ENCODE results near the gene PHYH. TPM values are rescaled to one million over a fixed set of nuclear protein-coding genes. Genes with fewer than 3 reads are reported as not detected.
A peak's percentile ranks its signal among the peaks of the same experiment; 100 is the strongest.
"Not testable (repeated sequence)": the region's sequence is repeated elsewhere in the genome, so short reads cannot be mapped to it uniquely, and the experiment has no call there.

PHYH gene
- total RNA-seq, 1 experiment from 2014 or later = 6.0 TPM

GRCh38 chr10:13272164-13272571 is 27.7 kb downstream of the PHYH start:
- DNase-seq (ENCODE audit: low spot score) = no peak

GRCh38 chr10:13271552-13272163 is 28.2 kb downstream of the PHYH start:
- peak; percentile 40 for DNase-seq (ENCODE audit: low spot score)

GRCh38 chr10:13270877-13271551 is 28.9 kb downstream of the PHYH start:
- DNase-seq (ENCODE audit: low spot score) = peak; percentile 80

DNA sequence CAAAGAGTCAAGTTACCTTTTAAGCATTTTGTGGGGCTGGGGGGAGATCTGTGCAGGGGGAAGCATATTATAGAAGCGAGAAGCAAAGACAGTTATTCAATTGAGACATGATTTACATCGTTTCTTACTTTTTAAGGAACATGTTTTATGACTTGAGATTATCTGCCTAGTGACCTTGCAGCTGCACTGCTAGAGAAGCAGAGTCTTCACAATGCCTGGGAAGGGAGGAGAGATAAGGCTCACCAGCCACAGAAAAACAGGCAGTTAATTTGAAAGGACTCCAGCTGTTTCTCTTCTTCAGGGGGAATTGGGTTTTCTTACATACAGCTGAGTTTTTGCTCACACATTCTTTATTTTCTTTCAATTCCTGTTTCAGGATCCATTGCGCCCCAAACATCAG is 31.0 kb downstream of the PHYH start:
- DNase-seq (ENCODE audit: low spot score) = no peak

DNA sequence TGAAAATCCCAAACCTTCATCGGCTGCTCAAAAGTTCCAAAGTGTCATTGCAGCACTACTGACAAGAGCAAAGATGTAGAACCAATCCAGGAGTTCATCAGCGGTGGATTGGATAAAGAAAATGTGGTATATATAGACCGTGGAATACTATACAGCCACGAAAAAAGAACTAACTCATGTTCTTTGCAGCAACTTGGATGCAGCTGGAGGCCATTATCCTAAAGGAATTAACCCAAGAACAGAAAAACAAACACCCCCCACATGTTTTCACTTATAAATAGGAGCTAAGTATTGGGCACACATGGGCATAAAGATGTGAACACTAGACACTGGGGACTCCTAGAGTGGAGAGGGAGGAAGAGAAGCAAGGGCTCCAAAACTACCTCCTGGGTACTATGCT is 31.6 kb downstream of the PHYH start:
- DNase-seq (ENCODE audit: low spot score) = no peak

DNA sequence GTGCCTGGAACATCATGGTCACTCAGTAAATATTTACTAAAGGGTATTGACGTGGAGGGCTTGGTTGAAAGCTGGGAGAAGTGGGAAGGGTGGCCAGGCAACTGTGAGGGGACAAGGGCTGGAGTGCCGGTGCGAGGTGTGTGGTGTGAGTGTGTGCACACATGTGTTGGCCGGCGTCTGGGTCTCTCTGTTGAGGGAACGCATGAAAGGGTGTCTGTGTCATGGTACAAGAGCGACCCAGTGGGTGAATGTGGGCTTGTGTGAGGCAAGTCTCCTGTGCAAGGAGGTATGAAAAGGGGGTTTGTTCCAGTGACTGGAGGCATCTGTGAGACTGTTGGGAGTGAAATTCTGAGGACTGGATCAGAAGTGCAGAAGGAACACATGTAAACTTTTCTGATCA is 36.3 kb downstream of the PHYH start:
- no peak for DNase-seq (ENCODE audit: low spot score)

GRCh38 chr10:13262433-13262832 is 37.4 kb downstream of the PHYH start:
- no peak for DNase-seq (ENCODE audit: low spot score)

DNA sequence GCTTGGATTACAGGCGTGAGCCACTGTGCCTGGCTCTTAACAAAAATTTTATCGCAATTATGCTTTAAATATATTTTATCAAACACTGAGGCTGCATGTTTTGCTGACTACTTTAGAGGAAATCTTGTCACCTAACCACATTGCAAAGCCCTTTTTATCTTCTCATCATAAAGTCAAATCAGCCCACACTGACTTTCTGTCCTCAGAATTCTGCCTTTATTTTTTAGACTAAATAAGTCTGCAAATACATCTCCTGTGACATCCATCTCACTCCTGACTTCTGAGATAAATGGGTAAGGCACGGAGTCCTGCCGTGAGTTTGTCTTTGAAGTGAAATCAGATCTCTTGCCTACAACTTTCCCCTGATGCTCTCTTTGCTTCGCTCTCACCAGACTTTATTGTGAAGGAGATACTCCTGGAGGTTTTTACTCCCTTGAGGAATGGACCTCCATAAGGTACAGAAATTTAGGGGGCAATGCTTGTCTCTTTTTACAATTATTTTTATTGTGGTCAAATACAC is 42.2 kb downstream of the PHYH start:
- DNase-seq (ENCODE audit: low spot score) = no peak

DNA sequence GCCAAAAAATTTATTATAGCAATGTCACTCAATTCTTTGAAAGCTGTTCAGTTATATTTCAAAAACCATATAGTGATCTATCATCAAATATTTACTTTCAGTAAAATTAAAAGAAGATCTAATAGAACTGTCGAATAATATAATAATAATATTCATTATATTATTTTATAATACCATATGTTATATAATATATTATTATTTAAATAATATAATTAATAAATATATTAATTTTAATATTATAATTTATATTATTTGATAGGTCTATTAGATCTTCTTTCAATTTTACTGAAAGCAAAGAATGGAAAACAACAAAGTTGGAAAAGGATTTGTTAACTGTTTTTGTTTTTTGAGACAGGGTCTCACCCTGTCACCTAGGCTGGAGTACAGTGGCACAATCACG is 43.2 kb downstream of the PHYH start:
- no peak for DNase-seq (ENCODE audit: low spot score)

GRCh38 chr10:13253726-13254125 is 46.1 kb downstream of the PHYH start:
- DNase-seq (ENCODE audit: low spot score) = no peak

DNA sequence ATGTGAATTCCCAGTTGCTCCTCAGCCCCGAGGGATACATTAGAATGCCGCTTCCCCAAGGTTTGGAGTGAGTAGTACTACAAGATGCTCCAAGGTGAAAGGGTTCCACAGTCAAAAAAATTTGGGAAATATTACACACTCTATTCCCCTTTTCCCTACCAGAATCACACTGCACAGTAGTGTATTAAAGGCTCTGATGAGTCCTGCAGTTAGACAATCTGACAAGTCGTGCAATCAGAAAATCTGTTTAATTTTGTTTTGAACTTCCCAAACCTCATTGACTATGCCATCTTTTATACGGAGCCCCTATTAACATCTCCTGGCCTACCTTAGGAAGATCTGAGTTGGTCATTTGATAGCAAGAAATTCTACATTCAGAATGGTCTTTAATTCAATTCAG is 52.1 kb downstream of the PHYH start:
- no peak for DNase-seq (ENCODE audit: low spot score)

DNA sequence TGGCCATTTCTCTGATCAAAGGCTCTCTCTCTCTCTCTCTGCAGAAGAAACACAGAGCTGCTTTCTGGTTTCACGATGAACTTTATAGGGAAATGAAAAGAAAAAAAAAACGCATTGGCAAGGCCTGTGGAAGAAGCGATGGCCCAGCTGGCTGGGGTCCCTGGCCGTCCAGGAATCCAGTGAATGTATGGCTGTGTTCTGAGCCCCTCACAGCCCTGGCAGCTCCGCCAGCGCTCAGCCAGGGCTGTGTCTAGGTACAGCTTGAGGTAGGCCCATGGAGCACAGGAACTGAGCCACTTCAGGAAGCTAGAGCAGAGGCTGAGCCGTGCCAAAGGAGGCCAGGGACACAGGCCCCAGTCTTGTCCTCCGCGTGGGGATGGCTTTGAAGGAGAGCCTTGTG is 52.6 kb downstream of the PHYH start:
- DNase-seq (ENCODE audit: low spot score) = no peak

DNA sequence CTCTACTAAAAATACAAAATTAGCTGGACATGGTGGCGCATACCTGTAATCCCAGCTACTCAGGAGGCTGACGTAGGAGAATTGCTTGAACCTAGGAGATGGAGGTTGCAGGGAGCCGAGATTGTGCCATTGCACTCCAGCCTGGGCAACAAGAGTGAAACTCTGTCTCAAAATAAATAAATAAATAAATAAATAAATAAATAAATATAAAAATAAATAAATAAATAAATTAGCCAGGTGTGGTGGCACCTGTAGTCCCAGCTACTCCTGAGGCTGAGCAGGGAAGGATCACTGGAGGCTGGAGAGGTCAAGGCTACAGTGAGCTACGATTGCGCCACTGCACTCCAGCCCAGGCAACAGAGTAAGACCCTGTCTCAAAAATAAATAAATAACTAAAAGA is 57.6 kb downstream of the PHYH start:
- DNase-seq (ENCODE audit: low spot score) = not testable (repeated sequence)

DNA sequence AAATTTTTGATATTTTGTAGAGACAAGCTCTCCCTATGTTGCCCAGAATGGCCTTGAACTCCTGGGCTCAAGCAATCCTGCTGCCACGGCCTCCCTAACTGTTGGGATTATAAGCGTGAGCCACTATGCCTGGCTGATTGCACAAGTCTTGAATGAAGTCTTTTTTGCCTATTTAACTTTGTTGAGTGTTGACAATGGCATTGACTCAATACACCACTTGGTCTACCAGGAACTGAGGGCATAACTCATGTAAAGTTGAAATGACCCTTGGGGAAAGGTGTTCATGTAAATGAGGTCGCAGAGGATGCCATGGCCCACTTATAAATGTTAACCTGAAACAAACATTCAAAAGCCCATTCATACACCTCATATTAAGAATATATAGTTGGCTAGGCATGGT is 58.3 kb downstream of the PHYH start:
- no peak for DNase-seq (ENCODE audit: low spot score)

DNA sequence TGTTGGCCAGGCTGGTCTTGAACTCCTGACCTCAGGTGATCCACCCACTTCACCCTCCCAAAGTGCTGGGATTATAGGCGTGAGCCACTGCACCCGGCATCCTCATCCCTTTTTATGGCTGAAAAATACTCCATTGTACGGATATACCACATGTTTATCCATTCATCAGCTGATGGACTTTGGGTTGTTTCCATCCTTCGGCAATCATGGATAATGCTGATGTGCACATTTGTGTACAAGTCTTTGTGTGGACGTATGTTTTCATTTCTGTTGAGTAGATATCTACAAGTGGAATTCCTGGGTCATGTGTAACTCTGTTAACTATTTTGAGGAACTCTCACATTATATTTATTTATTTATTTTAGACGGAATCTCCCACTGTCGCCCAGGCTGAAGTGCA is 59.9 kb downstream of the PHYH start:
- DNase-seq (ENCODE audit: low spot score) = no peak

DNA sequence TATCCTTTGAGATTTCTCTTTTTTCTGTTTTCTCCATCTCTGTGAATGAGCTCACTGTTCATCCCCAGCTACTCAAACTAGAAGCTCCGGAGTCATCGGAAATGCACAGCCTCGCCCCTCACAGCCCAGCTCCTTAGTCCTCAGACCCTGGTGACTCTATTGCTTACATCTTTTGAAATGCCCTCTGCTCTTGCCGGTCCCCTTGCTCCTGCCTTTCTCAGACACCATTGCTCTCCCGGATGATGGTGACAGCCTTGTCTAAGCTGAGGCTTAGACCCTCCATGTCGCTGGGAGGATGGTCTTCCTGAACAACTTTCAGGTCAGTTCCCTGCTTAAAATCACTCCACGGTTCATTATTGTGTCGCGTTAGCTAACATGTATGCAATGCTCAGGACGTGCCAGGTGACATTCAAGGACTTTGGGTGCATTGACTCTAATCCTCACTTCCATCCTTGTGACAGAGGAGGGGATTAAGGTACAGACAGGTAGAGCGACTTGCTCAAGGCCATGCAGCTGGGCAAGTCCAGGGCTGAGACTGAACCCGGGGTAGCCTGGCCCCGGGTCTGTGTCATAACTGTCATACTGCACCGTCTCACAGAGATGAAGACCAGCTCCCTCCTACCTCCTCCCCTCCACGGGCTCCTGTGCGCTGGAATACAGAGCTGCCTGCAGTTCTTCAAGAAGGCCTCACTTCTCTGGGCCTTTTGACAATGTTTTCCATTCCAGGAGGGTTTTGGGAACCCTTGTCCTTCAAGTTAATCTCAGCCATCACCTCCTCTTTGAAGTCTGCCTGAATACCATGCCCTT is 61.4 kb downstream of the PHYH start:
- no peak for DNase-seq (ENCODE audit: low spot score)

DNA sequence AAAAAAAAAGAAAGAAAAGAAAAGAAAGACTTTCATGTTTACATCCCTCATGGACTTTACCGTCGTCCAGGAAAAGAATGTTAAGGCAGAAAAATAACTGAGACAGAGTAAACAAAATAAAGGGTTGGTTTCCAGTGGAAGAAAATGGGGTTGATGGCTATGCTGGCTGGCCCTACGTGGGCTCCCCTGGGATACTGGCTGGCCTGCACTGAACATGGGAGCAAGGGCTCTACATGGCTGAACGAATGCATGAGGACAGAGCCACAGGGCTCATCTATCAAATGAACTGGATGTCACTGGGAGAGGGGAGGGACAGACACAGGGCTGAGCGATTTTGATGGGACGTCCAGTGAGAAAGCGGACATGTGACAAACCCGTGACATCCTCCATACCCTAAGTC is 63.2 kb downstream of the PHYH start:
- DNase-seq (ENCODE audit: low spot score) = no peak

GRCh38 chr10:13234736-13235135 is 65.1 kb downstream of the PHYH start:
- not testable (repeated sequence) for DNase-seq (ENCODE audit: low spot score)

GRCh38 chr10:13234172-13234571 is 65.7 kb downstream of the PHYH start, which contains the start of gene UCMA:
Gene UCMA (minus strand): TSS chr10:13234374. CDS start chr10:13234258, 116 bp downstream.
- no peak for DNase-seq (ENCODE audit: low spot score)

GRCh38 chr10:13233358-13233757 is 66.5 kb downstream of the PHYH start:
- no peak for DNase-seq (ENCODE audit: low spot score)

GRCh38 chr10:13231808-13232207 is 68.1 kb downstream of the PHYH start:
- DNase-seq (ENCODE audit: low spot score) = no peak

DNA sequence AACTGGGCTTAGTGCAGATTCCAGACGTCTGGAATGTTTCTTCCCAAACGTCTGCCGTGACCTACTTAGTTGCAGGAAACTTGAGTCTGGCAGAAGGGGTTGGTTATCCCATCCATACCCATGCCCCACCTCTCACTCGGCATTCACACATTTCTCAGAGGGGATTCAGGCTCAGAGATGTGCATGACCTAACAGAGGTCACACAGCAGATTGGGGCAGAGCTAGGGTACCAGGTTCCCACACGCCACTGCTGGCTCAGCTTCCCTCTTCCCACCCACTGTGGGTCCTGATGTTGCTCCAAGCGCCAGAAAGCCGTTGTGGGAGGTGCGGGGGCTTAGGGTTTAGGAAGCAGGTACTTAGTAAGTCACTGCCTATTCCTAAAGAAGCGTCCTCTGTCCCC is 68.7 kb downstream of the PHYH start:
- no peak for DNase-seq (ENCODE audit: low spot score)
